HCT116 (cell line): Measurements from ENCODE around the gene AP5S1.

Experiments
- CTCF ChIP-seq, 3 experiments: fragments of 200-600 bp in 1 of 3; sonication (generic) in 1 of 3; IDR thresholded peaks in 2 of 3; conservative IDR thresholded peaks in 1 of 3; 2 replicates each; pipeline ENCODE4 v1.5.1; 2012 to 2017; ENCODE audit warnings: low read depth in 2 of 3, low read length in 2 of 3, antibody characterized with exemption in 1 of 3, borderline replicate concordance in 1 of 3, control low read depth in 1 of 3, mild to moderate bottlenecking in 1 of 3, mixed read lengths in 1 of 3, mixed run types in 1 of 3, moderate library complexity in 1 of 3; ENCODE audit not compliant: insufficient read depth in 1 of 3
- ELF1 ChIP-seq: IDR thresholded peaks from 2 replicates; pipeline ENCODE4 v1.6.1; 2012; ENCODE audit warnings: low read depth, borderline replicate concordance
- EZH2 ChIP-seq: fragments of 200-600 bp; sonication (generic); IDR thresholded peaks from 2 replicates; pipeline ENCODE4 v1.6.1; 2017; ENCODE audit warnings: antibody characterized with exemption, mixed run types
- EZH2phosphoT487 ChIP-seq: fragments of 200-600 bp; IDR thresholded peaks from 2 replicates; pipeline ENCODE4 v1.6.1; 2018; ENCODE audit warnings: antibody characterized with exemption, borderline replicate concordance
- FOSL1 ChIP-seq: IDR thresholded peaks from 2 replicates; pipeline ENCODE4 v1.6.1; 2012; ENCODE audit warnings: low read depth
- JUND ChIP-seq: IDR thresholded peaks from 2 replicates; pipeline ENCODE4 v1.6.1; 2012
- MAX ChIP-seq: IDR thresholded peaks from 2 replicates; pipeline ENCODE4 v1.6.1; 2012
- POLR2A ChIP-seq: IDR thresholded peaks from 2 replicates; pipeline ENCODE4 v1.7.0; 2011; ENCODE audit warnings: borderline replicate concordance; ENCODE audit not compliant: insufficient read depth, insufficient read length; ENCODE audit errors: extremely low read depth
- POLR2AphosphoS5 ChIP-seq: IDR thresholded peaks from 2 replicates; pipeline ENCODE4 v1.6.1; 2011; ENCODE audit warnings: mild to moderate bottlenecking, low read depth, low read length, moderate library complexity
- SP1 ChIP-seq: IDR thresholded peaks from 2 replicates; pipeline ENCODE4 v1.6.1; 2012; ENCODE audit warnings: low read depth
- SRF ChIP-seq: IDR thresholded peaks from 2 replicates; pipeline ENCODE4 v1.6.1; 2012; ENCODE audit warnings: low read depth
- TCF7L2 ChIP-seq: IDR thresholded peaks from 2 replicates; pipeline ENCODE4 v1.7.0; 2011; ENCODE audit warnings: borderline replicate concordance, inconsistent platforms; ENCODE audit not compliant: insufficient read depth, insufficient read length; ENCODE audit errors: extremely low read depth
- ZFX ChIP-seq: fragments of 450-650 bp; IDR thresholded peaks from 2 replicates; pipeline ENCODE4 v1.6.1; 2017
- ZNF274 ChIP-seq: fragments of 200-500 bp; sonication (Bioruptor generic); IDR thresholded peaks from 2 replicates; pipeline ENCODE4 v1.6.1; 2014; ENCODE audit warnings: mild to moderate bottlenecking, low read depth, low read length, inconsistent platforms

GRCh38 chr20:3846378-3846739 lies 26.0 kb downstream of the AP5S1 start:
- no peak for TF ChIP-seq CTCF (IDR thresholded peaks at IDR 0.05 in 2 of 3, conservative IDR thresholded peaks at IDR 0.05 in 1 of 3; ENCODE audit: borderline replicate concordance in 1 of 3, insufficient read depth in 1 of 3, low read depth in 2 of 3, low read length in 2 of 3)
- no peak for TF ChIP-seq MAX
- no peak for TF ChIP-seq EZH2
- TF ChIP-seq SRF = no peak
- TF ChIP-seq JUND = no peak
- no peak for TF ChIP-seq ZNF274
- no peak for TF ChIP-seq POLR2A
- no peak for TF ChIP-seq TCF7L2
- TF ChIP-seq POLR2AphosphoS5 = no peak
- no peak; the same call in 1 of the 2 replicates for TF ChIP-seq ZFX
- TF ChIP-seq FOSL1 = no peak
- TF ChIP-seq ELF1 = no peak
- TF ChIP-seq EZH2phosphoT487 = no peak
- no peak for TF ChIP-seq SP1
